Liver (tissue), 9 donors: ENCODE measurements around the gene ALDH16A1. TPM values are rescaled to one million over a fixed set of nuclear protein-coding genes. Genes with fewer than 3 reads are reported as not detected.

ENCODE experiments used
- DNase-seq: peaks from one replicate; pipeline ENCODE4 v3.0.0-alpha.2; 2017; ENCODE audit warnings: low spot score
- H3K27ac ChIP-seq, 2 donors: one replicate each; pipeline ENCODE4 v1.7.0; 2013; ENCODE audit warnings: inconsistent platforms in 2 of 2, low read length in 2 of 2, control low read depth in 1 of 2, low read depth in 1 of 2, mild to moderate bottlenecking in 1 of 2
- H3K27me3 ChIP-seq, 4 donors: one replicate each; pipeline versions ENCODE4 v1.6.1 to v1.7.0; 2013; ENCODE audit warnings: low read length in 3 of 4, inconsistent platforms in 1 of 4, mild to moderate bottlenecking in 1 of 4, moderate library complexity in 1 of 4; ENCODE audit not compliant: control insufficient read depth in 4 of 4, insufficient read depth in 4 of 4
- H3K36me3 ChIP-seq, 4 donors: one replicate each; pipeline versions ENCODE4 v1.6.1 to v1.7.0; 2013; ENCODE audit warnings: low read length in 3 of 4, mild to moderate bottlenecking in 3 of 4, low read depth in 1 of 4, moderate library complexity in 1 of 4; ENCODE audit not compliant: control insufficient read depth in 4 of 4, insufficient read depth in 3 of 4
- H3K4me1 ChIP-seq, 4 donors: one replicate each; pipeline versions ENCODE4 v1.6.1 to v1.7.0; 2013; ENCODE audit warnings: low read length in 3 of 4, mild to moderate bottlenecking in 3 of 4, moderate library complexity in 1 of 4; ENCODE audit not compliant: control insufficient read depth in 4 of 4, insufficient read depth in 4 of 4
- H3K4me3 ChIP-seq, 3 donors: one replicate each; pipeline versions ENCODE4 v1.6.1 to v1.7.0; 2013; ENCODE audit warnings: low read length in 3 of 3, control low read depth in 1 of 3, low read depth in 1 of 3, mild to moderate bottlenecking in 1 of 3
- H3K9ac ChIP-seq, 2 donors: one replicate each; pipeline ENCODE4 v1.7.0; 2013; ENCODE audit warnings: low read length in 2 of 2, mild to moderate bottlenecking in 2 of 2, moderate library complexity in 2 of 2, control low read depth in 1 of 2, low read depth in 1 of 2
- H3K9me3 ChIP-seq, 4 donors: one replicate each; pipeline versions ENCODE4 v1.6.1 to v1.7.0; 2013; ENCODE audit warnings: low read length in 3 of 4; ENCODE audit not compliant: control insufficient read depth in 4 of 4
- CTCF ChIP-seq: fragments of 150-350 bp; IDR thresholded peaks from 2 replicates; pipeline ENCODE4 v1.5.1; 2017; ENCODE audit warnings: improper control_type of control experiment, low read depth, low read length; ENCODE audit not compliant: missing input control
- FOXA1 ChIP-seq: IDR thresholded peaks from 2 replicates; pipeline ENCODE4 v1.6.1; 2016; ENCODE audit warnings: antibody characterized with exemption
- HNF4A ChIP-seq, 2 donors: conservative IDR thresholded peaks; 2 replicates each; pipeline ENCODE4 v1.6.1; 2016; ENCODE audit warnings: antibody characterized with exemption in 2 of 2, mild to moderate bottlenecking in 2 of 2
- HNF4G ChIP-seq: IDR thresholded peaks from 2 replicates; pipeline ENCODE4 v1.6.1; 2016; ENCODE audit warnings: antibody characterized with exemption
- MAX ChIP-seq: IDR thresholded peaks from 2 replicates; pipeline ENCODE4 v1.6.1; 2016; ENCODE audit warnings: antibody characterized with exemption
- NR2F2 ChIP-seq: IDR thresholded peaks from 2 replicates; pipeline ENCODE4 v1.6.1; 2016; ENCODE audit warnings: antibody characterized with exemption
- RAD21 ChIP-seq, 2 donors: IDR thresholded peaks; 2 replicates each; pipeline ENCODE4 v1.6.1; 2016; ENCODE audit warnings: antibody characterized with exemption in 2 of 2, mild to moderate bottlenecking in 2 of 2
- RXRA ChIP-seq, 2 donors: IDR thresholded peaks; 2 replicates each; pipeline ENCODE4 v1.6.1; 2017 to 2018; ENCODE audit warnings: antibody characterized with exemption in 2 of 2, mild to moderate bottlenecking in 1 of 2
- SP1 ChIP-seq: IDR thresholded peaks from 2 replicates; pipeline ENCODE4 v1.6.1; 2018; ENCODE audit warnings: antibody characterized with exemption, mild to moderate bottlenecking
- YY1 ChIP-seq: IDR thresholded peaks from 2 replicates; pipeline ENCODE4 v1.6.1; 2016; ENCODE audit warnings: antibody characterized with exemption, mild to moderate bottlenecking
- ZBTB33 ChIP-seq: IDR thresholded peaks from 2 replicates; pipeline ENCODE4 v1.6.1; 2016; ENCODE audit warnings: antibody characterized with exemption
- whole genome bisulfite sequencing: extraction: QIAGEN DNeasy Blood & Tissue Kit; methylation state at CpG from one replicate; pipeline ENCODE4 v1.1.7; 2013; 5-methylcytosine and 5-hydroxymethylcytosine counted together
- polyA plus RNA-seq, 2 donors: library from polyadenylated mRNA; stranded (reverse) in 1 of 2; unstranded in 1 of 2; fragments of 200-250 nt in 1 of 2; fragments of >200 nt in 1 of 2; fragmentation: Nextera tagmentation in 1 of 2; extraction: Ambion mirVana in 1 of 2; gene quantifications; one replicate each; pipeline versions ENCODE4 v1.2.1 to v1.2.3, GENCODE V29; 2013 to 2015
- total RNA-seq, 2 donors: library from RNA; depleted of rRNA; stranded (reverse); fragments of >200 nt; gene quantifications; one replicate each; pipeline ENCODE4 v1.2.3, GENCODE V29; 2014
- donor health status: healthy.
- donor health status: healthy.
- donor health status: healthy.
- donor health status: healthy.
- donor health status: healthy.

ALDH16A1 gene
- total and polyA plus RNA-seq, 4 donors: 5.2 to 35.8 (median 21.5) TPM

GRCh38 chr19:49507803-49508494 lies 54.9 kb downstream of the ALDH16A1 start:
- Histone ChIP-seq H3K4me3 (no peak overlapping the region), H3K27ac (no peak overlapping the region), H3K9me3 (no peaks in the 10 kb centered on the region), H3K4me1 (peaks cover 0 to 9% (median 4%) of the 10 kb centered on the region in 4 donors), H3K36me3 (no peaks in the 10 kb centered on the region), H3K27me3 (no peaks in the 10 kb centered on the region), H3K9ac (no peak overlapping the region)
- TF ChIP-seq RXRA (IDR thresholded peaks at IDR 0.05): no peak
- no peak for DNase-seq
- WGBS: 87% methylated on average over 12 of the region's 12 CpGs

- Histone ChIP-seq H3K27ac (peak overlapping the region; percentile 81 to 86), H3K27me3 (no peaks in the 10 kb centered on the region), H3K4me3 (peak overlapping the region; percentile 47 to 97 (median 81)), H3K9me3 (no peaks in the 10 kb centered on the region), H3K36me3 (peaks cover 0 to 1% (median 0%) of the 10 kb centered on the region in 4 donors), H3K9ac (peak overlapping the region; percentile 16 to 83), H3K4me1 (peaks cover 2 to 38% (median 20%) of the 10 kb centered on the region in 4 donors)
- TF ChIP-seq HNF4A (conservative IDR thresholded peaks at IDR 0.05): peak; percentile 22 to 55
- no peak for TF ChIP-seq HNF4G
- WGBS: under 1% methylated on average over 50 of the region's 50 CpGs
- peak; percentile 68 for DNase-seq
These were observed 60.1 kb downstream of the ALDH16A1 start for GRCh38 chr19:49512970-49513745.

GRCh38 chr19:49513746-49514118 lies 60.7 kb downstream of the ALDH16A1 start:
- no peaks in the 10 kb centered on the region for H3K27me3 ChIP-seq
- H3K9me3 ChIP-seq: no peaks in the 10 kb centered on the region
- WGBS: 16% methylated on average over 12 of the region's 12 CpGs
- H3K36me3 ChIP-seq: peaks cover 0 to 1% (median 0%) of the 10 kb centered on the region in 4 donors
- no peak for DNase-seq
- TF ChIP-seq NR2F2: no peak
- TF ChIP-seq MAX: no peak
- TF ChIP-seq CTCF: no peak
- TF ChIP-seq HNF4G: no peak
- TF ChIP-seq FOXA1: no peak
- no peak for TF ChIP-seq YY1
- no peak for TF ChIP-seq ZBTB33
- no peak for TF ChIP-seq SP1
- TF ChIP-seq RAD21 (IDR thresholded peaks at IDR 0.05): no peak
- H3K4me3 ChIP-seq: peak overlapping the region; percentile 47 to 97 (median 81)
- H3K27ac ChIP-seq: peak overlapping the region; percentile 81 to 86
- peak overlapping the region; percentile 16 to 83 for H3K9ac ChIP-seq
- peaks cover 2 to 38% (median 20%) of the 10 kb centered on the region in 4 donors for H3K4me1 ChIP-seq
